Kidney (tissue), 14 donors: Measurements from ENCODE around the gene NYNRIN. TPM values are rescaled to one million over a fixed set of nuclear protein-coding genes. Genes with fewer than 3 reads are reported as not detected.

Experiments used
- DNase-seq, 5 donors: peaks; one replicate each; pipeline ENCODE4 v3.0.0-alpha.2; 2013 to 2020
- FAIRE-seq: peaks from 2 replicates; lab custom pipeline; 2012; peaks lifted over from hg19 to GRCh38; lab: Jason Lieb, UNC
- H3K27ac ChIP-seq, 2 donors: one replicate each; pipeline ENCODE4 v1.7.0; 2013; ENCODE audit warnings: low read depth in 2 of 2, low read length in 2 of 2, inconsistent platforms in 1 of 2
- H3K27me3 ChIP-seq: one replicate; pipeline ENCODE4 v1.7.1; 2013; ENCODE audit warnings: low read length, inconsistent platforms; ENCODE audit not compliant: control insufficient read depth, insufficient read depth
- H3K36me3 ChIP-seq, 3 donors: one replicate each; pipeline versions ENCODE4 v1.7.0 to v1.7.1; 2013; ENCODE audit warnings: low read length in 3 of 3, control low read depth in 1 of 3, inconsistent platforms in 1 of 3; ENCODE audit not compliant: insufficient read depth in 3 of 3, control insufficient read depth in 2 of 3
- H3K4me1 ChIP-seq, 3 donors: one replicate each; pipeline versions ENCODE4 v1.7.0 to v1.7.1; 2013; ENCODE audit warnings: low read length in 3 of 3, inconsistent platforms in 1 of 3, low read depth in 1 of 3; ENCODE audit not compliant: control insufficient read depth in 2 of 3, insufficient read depth in 2 of 3
- H3K4me3 ChIP-seq, 3 donors: one replicate each; pipeline versions ENCODE4 v1.7.0 to v1.8.1; 2013; ENCODE audit warnings: low read length in 3 of 3, control low read depth in 1 of 3, inconsistent platforms in 1 of 3
- H3K9ac ChIP-seq, 3 donors: one replicate each; pipeline versions ENCODE4 v1.7.0 to v1.7.1; 2013; ENCODE audit warnings: low read length in 3 of 3, control low read depth in 1 of 3, inconsistent platforms in 1 of 3
- H3K9me3 ChIP-seq, 3 donors: one replicate each; pipeline versions ENCODE4 v1.7.0 to v1.7.1; 2013; ENCODE audit warnings: low read length in 3 of 3, control low read depth in 1 of 3, inconsistent platforms in 1 of 3; ENCODE audit not compliant: control insufficient read depth in 2 of 3, insufficient read depth in 1 of 3
- intact Hi-C: fragments of 100-400 bp; cut with DNase I; formaldehyde crosslinking; loops from one replicate; pipeline ENCODE4 v1.11.1; 2022
- polyA plus RNA-seq: library from polyadenylated mRNA; stranded (reverse); fragments of 350-450 nt; fragmentation: Illumina TruSeq; extraction: RNeasy Lipid Tissue Mini Kit (QIAGEN cat#74804); gene quantifications from one replicate; pipeline ENCODE4 v1.2.3, GENCODE V29; 2014; ENCODE audit warnings: low read depth, low replicate concordance; ENCODE audit not compliant: insufficient read depth
- total RNA-seq: library from RNA; stranded (reverse); fragmentation: NEBNext Ultra II Directional; extraction: Animal tissue kit (Norgen Biotek cat#: 25700); gene quantifications from one replicate; pipeline ENCODE4 v1.2.1, GENCODE V29; 2021
- TF ChIP-seq, protein P1 (sequence below): IDR thresholded peaks from 3 replicates; pipeline ENCODE4 v1.5.1; 2012; ENCODE audit warnings: mild to moderate bottlenecking, moderate library complexity, borderline replicate concordance; ENCODE audit not compliant: insufficient read depth; ENCODE audit errors: extremely low read depth
- donor health status: control.
- donor health status: control.
- donor health status: control.
- donor health status: control.
- donor health status: control.
- donor health status: DM: yes; HTN: yes; CAD: no.
- donor health status: Normal renal cell carcinoma (clear cell type).

Gene NYNRIN
- total and polyA plus RNA-seq, 2 donors from 2014 or later = 4.4 to 12.1 TPM

DNA sequence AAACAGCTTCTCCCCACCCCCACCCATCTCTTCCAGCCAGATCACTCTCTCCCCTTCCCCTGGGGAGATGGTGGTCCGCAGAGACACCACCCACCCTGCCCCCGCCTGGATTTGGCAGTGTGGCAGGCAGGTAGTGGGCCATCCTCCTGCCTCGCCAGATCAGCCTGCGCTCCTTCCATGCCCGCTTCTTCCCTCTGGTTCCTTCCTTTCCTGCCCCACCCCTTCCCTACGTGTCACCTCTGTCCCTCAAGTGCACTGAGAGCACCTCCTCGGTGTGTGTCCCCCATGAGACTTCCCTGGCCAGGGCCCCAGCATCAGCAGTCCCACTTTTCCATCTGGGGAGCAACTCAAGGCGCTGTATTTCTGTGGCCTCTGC lies 632 bp downstream of the NYNRIN start:
- FAIRE-seq = no peak
- peak overlapping the region; percentile 16 to 68 (median 50) for H3K9ac ChIP-seq

DNA sequence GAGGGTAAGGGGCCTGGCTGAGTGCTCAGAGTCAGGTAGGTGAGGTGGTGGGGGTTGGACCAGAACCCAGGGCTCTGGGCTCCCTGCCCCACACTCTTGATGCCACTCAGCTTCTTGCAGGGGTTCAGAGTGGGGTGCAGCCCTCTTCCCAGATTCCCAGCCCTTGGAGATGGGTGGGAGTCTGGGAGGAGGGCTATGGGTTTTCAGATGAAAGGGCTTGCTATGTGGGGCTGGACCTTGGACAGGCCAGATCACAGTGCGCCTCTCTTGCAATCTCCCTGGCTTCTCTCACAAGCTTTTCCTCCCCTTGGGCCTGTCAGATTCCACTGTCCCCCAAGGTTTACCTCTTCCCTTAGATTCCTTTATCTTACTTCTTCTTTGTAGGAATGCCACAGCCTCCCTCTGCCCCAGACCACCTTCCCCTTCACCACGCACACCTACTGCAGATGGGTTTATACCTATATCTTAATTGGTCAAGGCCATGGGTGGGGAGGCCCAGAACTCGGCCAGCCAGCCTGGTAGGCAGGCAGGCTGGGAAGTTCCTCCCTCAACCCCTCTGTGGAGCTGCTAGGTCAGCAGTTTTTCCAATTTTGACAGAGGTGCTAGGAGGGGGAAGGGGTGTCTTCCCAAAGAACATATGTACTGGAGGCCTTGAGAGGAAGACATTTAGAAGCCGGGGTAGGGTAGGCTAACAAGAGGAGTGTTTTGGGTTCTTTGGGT lies 1.4 kb downstream of the NYNRIN start:
- Histone ChIP-seq H3K27me3 (no peaks in the 10 kb centered on the region), H3K9ac (peak overlapping the region in 1 of 3 donors; percentile 68), H3K4me3 (peak overlapping the region in 2 of 3 donors; percentile 66 to 67), H3K4me1 (peaks cover 13 to 21% (median 19%) of the 10 kb centered on the region in 3 donors), H3K27ac (no peak overlapping the region), H3K36me3 (no peaks in the 10 kb centered on the region), H3K9me3 (no peaks in the 10 kb centered on the region)
- no peak for DNase-seq
- no peak for FAIRE-seq
- TF ChIP-seq, protein P1, sequence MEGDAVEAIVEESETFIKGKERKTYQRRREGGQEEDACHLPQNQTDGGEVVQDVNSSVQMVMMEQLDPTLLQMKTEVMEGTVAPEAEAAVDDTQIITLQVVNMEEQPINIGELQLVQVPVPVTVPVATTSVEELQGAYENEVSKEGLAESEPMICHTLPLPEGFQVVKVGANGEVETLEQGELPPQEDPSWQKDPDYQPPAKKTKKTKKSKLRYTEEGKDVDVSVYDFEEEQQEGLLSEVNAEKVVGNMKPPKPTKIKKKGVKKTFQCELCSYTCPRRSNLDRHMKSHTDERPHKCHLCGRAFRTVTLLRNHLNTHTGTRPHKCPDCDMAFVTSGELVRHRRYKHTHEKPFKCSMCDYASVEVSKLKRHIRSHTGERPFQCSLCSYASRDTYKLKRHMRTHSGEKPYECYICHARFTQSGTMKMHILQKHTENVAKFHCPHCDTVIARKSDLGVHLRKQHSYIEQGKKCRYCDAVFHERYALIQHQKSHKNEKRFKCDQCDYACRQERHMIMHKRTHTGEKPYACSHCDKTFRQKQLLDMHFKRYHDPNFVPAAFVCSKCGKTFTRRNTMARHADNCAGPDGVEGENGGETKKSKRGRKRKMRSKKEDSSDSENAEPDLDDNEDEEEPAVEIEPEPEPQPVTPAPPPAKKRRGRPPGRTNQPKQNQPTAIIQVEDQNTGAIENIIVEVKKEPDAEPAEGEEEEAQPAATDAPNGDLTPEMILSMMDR = no peak
- intact Hi-C loops = no loop called here

More for the DNA sequence above, 632 bp downstream of the NYNRIN start:
- DNase-seq = peak in 2 of 5 donors; percentile 24 to 75
- H3K27me3 ChIP-seq = no peaks in the 10 kb centered on the region
- intact Hi-C loops = no loop called here
- H3K36me3 ChIP-seq = no peaks in the 10 kb centered on the region
- peaks cover 13 to 21% (median 17%) of the 10 kb centered on the region in 3 donors for H3K4me1 ChIP-seq
- TF ChIP-seq, protein P1 = no peak
- no peak overlapping the region for H3K27ac ChIP-seq
- H3K9me3 ChIP-seq = no peaks in the 10 kb centered on the region
- peak overlapping the region; percentile 66 to 69 (median 67) for H3K4me3 ChIP-seq

DNA sequence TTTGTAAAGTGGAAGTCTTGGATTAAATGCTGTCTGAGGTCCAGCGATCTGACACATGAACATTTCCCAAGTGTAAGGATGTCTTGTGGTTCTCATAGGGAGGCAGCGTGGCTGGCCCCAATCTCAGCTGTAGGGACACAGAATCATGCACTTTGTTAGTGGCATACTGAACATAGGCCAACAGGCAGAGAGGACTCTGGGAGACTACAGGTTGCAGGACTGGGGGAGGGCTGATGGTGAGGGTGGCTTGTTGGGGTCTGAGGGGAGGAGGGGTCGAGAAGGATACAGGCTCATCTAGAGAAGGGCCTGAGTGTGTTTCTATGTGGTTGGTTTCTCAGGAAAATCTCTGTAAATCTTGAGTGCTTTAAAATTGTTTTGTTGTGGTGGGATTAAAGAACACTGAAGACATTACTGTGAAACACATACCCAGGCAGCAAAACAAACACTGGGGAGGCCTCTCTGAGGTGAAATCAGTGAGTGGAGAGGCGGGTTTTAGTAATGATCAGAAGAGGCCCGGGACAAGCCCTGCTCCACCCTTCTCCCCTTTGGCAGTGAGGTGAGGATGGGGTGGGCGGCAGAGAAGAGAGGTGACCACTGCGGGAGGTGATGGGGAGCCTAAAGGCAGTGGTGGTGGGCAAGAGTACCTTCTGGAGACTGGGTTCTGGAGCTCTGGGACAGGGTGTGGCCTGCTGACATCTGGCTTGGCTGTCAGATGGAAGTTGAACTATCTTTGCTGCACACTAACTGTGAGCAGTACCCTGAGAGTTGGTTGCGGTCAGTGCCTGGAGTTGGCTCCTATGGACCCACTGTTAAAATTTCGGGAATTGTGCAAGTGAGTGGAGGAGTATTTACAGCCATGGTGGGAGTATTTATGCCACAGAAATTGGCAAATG lies 3.3 kb downstream of the NYNRIN start:
- intact Hi-C loops = no loop called here
- Histone ChIP-seq H3K27me3 (no peaks in the 10 kb centered on the region), H3K27ac (no peak overlapping the region), H3K9me3 (no peaks in the 10 kb centered on the region), H3K9ac (no peak overlapping the region), H3K4me3 (peak overlapping the region in 1 of 3 donors; percentile 6), H3K4me1 (peaks cover 13 to 21% (median 19%) of the 10 kb centered on the region in 3 donors), H3K36me3 (no peaks in the 10 kb centered on the region)
- no peak for FAIRE-seq
- DNase-seq = peak in 1 of 5 donors; percentile 31
- TF ChIP-seq, protein P1 = no peak
